Activated naive CD8-positive, alpha-beta T cell (primary cell): ENCODE results near the gene GLT8D1.
A peak's percentile ranks its signal among the peaks of the same experiment; 100 is the strongest.
"Not testable (repeated sequence)": the region's sequence is repeated elsewhere in the genome, so short reads cannot be mapped to it uniquely, and the experiment has no call there.

ENCODE experiments used
- H3K27ac Mint-ChIP-seq: one replicate; pipeline ENCODE4 v1.8.0; 2021; ENCODE audit warnings: mixed read lengths
- H3K27me3 Mint-ChIP-seq: one replicate; pipeline ENCODE4 v1.8.0; 2021; ENCODE audit warnings: mixed read lengths
- H3K36me3 Mint-ChIP-seq: one replicate; pipeline ENCODE4 v1.8.0; 2021; ENCODE audit warnings: mixed read lengths
- H3K4me1 Mint-ChIP-seq: one replicate; pipeline ENCODE4 v1.8.0; 2021; ENCODE audit warnings: low read depth, mixed read lengths
- H3K4me3 Mint-ChIP-seq: one replicate; pipeline ENCODE4 v1.8.0; 2021; ENCODE audit warnings: mild to moderate bottlenecking, mixed read lengths
- H3K9me3 Mint-ChIP-seq: one replicate; pipeline ENCODE4 v1.8.0; 2021; ENCODE audit warnings: low read depth, mixed read lengths

The GLT8D1 gene, protein sequence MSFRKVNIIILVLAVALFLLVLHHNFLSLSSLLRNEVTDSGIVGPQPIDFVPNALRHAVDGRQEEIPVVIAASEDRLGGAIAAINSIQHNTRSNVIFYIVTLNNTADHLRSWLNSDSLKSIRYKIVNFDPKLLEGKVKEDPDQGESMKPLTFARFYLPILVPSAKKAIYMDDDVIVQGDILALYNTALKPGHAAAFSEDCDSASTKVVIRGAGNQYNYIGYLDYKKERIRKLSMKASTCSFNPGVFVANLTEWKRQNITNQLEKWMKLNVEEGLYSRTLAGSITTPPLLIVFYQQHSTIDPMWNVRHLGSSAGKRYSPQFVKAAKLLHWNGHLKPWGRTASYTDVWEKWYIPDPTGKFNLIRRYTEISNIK

DNA sequence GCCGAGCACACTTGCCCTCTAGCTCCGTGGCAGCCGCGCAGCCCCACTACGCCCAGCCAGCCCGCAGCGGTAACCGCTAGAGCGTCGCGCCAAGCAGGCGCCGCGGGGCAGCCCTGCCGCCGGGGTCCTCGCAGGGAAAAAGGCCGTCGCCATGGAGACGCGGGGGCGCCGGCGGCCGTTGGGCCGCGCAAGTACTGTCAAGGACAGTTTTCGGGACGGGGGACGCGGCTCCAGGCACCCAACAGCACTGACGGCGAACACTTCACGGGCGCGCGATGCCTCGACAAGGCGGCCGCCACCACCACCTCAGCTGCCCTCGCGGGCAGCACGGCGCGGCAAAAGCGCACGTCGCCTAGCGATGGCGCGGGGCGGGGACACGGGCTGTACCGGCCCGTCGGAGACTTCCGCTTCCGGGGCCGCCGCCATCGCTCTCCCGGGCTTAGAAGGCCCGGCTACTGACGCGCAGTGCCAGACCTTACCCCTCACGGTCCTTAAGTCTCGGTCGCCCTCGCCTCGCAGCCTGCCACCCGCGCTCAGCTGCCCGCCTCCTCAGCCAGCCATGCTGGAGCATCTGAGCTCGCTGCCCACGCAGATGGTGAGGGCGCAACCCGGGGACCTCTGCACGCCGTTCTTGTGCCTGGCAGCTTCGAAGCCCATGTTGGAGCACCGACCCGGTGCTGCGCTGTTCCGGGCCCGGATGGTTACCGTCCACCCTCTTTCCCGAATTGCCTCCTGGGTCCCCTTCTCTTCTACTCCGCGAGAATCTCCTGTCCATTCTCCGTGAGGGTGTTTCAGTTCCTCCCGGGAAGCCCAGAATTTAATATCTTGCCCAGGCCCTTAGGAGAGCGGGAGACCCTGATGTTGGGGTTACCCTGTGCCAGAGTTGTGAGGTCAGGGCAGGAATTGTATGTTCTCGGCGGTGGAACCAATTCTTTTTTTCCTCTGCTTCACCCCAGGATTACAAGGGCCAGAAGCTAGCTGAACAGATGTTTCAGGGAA, at the start of gene GLT8D1, which contains the start of gene SPCS1:
Gene GLT8D1 (minus strand): TSS at position 104 of the 999 bp plus-strand sequence. CDS start 5,331 bp downstream, outside the sequence.
Gene SPCS1 (plus strand): TSS at position 419 of the 999 bp plus-strand sequence. CDS start 141 bp downstream, at position 560.
- Mint-ChIP-seq H3K36me3 (no peaks in the 10 kb centered on the region), H3K4me3 (peak within 1 kb of the TSS; percentile 96), H3K9me3 (no peaks in the 10 kb centered on the region), H3K4me1 (peaks cover 33% of the 10 kb centered on the region), H3K27me3 (no peaks in the 10 kb centered on the region), H3K27ac (peak within 1 kb of the TSS; percentile 93)

DNA sequence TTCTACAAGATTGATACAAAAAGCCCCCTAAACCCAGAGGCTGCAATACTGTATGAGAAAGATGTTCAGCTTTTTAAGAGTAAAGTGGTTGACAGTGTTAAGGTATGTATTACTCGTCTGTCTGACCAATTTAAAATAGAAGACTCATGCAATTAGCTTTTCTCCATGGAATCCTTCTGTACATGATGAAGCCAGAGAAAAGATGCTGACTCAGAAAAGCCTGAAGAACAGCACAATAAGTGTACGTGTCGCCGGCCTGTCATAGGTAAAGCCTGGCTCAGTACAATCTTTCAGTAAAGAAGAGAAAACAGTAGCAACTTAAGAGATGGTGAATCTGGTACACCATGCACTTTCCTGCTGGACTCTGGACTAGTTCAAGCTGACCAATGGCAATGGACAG, 48.8 kb upstream of the GLT8D1 start:
- peaks cover 8% of the 10 kb centered on the region for H3K36me3 Mint-ChIP-seq
- H3K9me3 Mint-ChIP-seq, result no peaks in the 10 kb centered on the region
- H3K4me3 Mint-ChIP-seq, result no peak overlapping the region
- H3K27me3 Mint-ChIP-seq, result no peaks in the 10 kb centered on the region
- no peak overlapping the region for H3K27ac Mint-ChIP-seq
- no peaks in the 10 kb centered on the region for H3K4me1 Mint-ChIP-seq

DNA sequence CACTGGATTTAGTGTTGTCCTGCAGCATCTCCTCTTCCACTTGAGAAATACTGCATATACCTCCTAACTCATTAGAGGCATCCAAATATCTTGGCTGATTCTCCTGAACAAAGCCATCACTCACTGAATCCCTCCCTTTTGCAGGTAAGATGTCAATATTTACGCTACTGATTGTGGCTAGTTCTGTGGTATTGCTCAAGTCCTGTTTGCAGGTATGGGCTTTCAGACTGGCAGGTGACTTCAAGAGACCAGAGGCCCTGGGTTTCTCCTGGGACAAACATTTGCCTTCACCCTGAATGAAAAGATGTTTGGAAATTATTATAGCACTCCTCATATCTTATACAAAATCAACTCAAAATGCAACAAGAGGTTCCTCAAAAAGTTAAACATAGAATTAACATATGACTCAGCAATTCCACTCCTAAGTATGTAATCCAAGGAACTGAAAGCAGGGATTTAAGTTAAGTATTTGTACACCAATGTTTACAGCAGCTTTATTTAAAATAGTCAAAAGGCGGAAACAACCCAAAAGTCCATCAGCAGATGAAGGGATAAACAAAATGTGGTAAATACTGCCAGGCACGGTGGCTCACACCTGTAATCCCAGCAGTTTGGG, 46.6 kb upstream of the GLT8D1 start:
- Mint-ChIP-seq H3K27me3 (no peaks in the 10 kb centered on the region), H3K27ac (no peak overlapping the region), H3K9me3 (no peaks in the 10 kb centered on the region), H3K36me3 (peaks cover 14% of the 10 kb centered on the region), H3K4me3 (no peak overlapping the region), H3K4me1 (no peaks in the 10 kb centered on the region)

DNA sequence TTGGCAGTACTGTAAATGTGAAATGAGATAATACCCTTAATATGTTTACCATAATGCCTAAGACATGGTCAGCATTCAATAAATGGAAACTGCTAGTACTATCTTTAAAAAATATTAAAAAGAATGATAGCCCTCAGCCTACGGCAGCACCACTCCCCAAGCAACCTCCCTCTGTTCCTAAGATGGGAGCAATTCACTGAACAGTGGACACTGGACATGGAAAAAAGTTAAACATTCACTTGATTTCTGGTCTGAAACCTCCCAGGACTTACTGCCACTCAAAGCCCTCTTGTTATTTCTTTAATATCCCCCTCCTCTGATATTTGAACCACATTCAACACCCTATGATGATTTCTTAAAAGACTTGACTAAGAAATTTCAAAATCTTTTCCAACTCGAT, 38.1 kb upstream of the GLT8D1 start:
- Mint-ChIP-seq H3K4me1 (no peaks in the 10 kb centered on the region), H3K27ac (no peak overlapping the region), H3K27me3 (no peaks in the 10 kb centered on the region), H3K4me3 (no peak overlapping the region), H3K36me3 (peaks cover 15% of the 10 kb centered on the region), H3K9me3 (no peaks in the 10 kb centered on the region)

DNA sequence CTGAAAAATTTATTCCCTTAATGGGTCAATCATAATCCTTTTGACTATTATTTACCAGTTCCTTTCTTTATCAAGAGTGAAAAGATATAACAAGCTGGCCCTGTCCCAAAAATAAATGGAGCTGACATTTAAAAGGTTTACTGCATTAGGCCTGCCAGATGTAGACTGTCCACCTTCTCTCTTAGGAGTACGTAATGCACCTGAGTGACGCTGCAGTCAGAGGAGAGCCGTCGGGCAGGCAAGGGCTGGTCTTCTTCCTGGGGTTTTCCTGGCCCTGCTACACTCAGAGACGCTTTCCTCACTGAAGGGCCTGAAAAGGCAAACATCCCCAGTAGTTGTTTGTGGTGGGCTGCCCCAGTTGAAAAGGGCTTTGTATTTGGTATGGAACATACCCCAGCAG, 37.6 kb upstream of the GLT8D1 start:
- Mint-ChIP-seq H3K27ac (no peak overlapping the region), H3K4me1 (no peaks in the 10 kb centered on the region), H3K36me3 (peaks cover 11% of the 10 kb centered on the region), H3K27me3 (no peaks in the 10 kb centered on the region), H3K4me3 (no peak overlapping the region), H3K9me3 (no peaks in the 10 kb centered on the region)

DNA sequence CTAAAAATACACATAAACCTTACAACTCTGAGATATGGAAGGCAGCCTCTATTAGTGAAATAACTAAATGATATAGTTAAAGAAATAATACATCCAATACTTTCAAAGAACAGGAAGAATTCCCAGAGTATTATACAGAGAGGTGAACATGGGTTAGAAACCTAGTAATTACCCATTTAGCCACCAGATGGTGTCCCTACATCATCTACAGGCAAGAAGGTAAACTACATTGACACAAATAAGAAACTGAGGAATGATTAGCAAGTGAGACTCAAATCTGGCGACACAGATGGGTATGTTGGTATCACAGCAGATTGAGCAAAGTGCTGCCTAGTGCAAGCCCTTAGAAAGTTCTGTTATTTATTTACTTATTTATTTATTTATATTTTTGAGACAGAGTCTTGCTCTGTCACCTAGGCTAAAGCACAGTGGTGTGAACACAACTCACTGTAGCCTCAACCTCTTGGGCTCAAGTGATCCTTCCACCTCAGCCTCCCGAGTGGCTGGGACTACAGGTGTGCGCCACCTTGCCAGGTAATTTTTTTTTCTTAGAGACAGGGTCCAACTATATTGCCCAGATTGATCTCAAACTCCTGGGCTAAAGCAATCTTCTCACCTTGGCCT, 36.9 kb upstream of the GLT8D1 start:
- Mint-ChIP-seq H3K27me3 (no peaks in the 10 kb centered on the region), H3K27ac (no peak overlapping the region), H3K4me1 (no peaks in the 10 kb centered on the region), H3K9me3 (no peaks in the 10 kb centered on the region), H3K4me3 (no peak overlapping the region), H3K36me3 (peaks cover 11% of the 10 kb centered on the region)

DNA sequence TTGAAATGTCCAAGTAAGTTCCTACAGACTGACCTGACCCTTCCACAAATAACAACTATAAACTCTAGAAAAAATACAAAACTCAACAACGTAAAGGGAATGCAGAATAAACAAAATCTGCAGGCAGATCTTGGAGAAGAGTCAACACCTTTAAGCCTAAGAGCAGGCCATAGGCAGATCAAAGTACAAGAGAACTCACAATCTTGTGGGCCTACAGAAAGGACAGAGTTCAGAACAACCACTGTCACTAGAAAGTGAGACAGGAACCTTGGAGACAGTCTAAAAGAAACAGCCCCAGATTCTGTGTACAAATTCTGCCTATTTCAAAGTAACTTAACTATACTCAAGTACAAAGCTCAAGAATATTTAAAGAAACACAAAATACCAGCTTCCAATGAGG, 34.1 kb upstream of the GLT8D1 start:
- Mint-ChIP-seq H3K36me3 (peaks cover 19% of the 10 kb centered on the region), H3K27ac (no peak overlapping the region), H3K4me3 (no peak overlapping the region), H3K4me1 (no peaks in the 10 kb centered on the region), H3K27me3 (no peaks in the 10 kb centered on the region), H3K9me3 (no peaks in the 10 kb centered on the region)

DNA sequence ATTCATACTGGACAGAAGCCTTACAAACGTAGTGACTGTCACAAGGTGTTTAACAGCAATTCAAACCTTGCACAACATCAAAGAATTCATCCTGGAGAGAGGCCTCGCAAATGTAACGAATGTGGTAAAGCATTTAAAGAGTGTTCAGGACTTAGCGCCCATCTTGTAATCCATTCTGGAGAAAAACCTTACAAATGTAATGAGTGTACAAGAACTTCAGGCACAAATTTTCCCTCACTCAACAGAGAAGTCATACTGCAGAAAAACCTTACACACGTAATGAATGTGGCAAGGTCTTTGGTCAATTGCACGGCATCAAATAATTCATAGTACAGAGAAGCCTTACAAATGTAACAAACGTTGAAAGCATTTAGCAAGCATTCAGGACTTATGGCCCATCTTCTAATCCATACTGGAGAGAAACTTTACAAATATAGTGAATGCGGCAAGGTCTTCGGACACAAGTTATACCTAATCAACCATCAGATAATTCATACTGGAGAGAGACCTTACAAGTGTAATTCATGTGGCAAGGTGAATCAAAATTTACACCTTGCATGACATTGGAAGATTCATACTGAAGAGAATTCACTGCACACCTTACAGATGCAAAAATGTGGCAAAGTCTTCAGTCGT, 27.8 kb upstream of the GLT8D1 start:
- Mint-ChIP-seq H3K9me3 (peaks cover 11% of the 10 kb centered on the region), H3K4me3 (no peak overlapping the region), H3K27ac (no peak overlapping the region), H3K27me3 (no peaks in the 10 kb centered on the region), H3K4me1 (peaks cover 7% of the 10 kb centered on the region), H3K36me3 (peaks cover 46% of the 10 kb centered on the region)

DNA sequence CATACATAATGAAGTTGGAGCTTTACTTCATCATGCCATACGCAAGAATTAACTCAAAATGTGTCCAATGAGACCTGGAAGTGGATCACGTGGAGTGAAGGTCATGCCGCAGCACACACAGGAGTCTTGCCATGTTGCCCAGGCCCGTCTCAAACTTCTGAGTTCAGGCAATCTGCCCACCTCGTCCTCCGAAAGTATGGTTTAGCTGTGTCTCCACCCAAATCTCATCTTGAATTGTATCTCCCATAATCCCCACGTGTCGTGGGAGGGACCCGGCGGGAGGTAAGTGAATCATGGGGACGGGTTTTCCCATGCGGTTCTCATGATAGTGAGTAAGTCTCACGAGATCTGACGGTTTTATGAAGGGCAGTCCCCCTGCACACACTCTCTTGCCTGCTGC, 26.0 kb upstream of the GLT8D1 start:
- no peak overlapping the region for H3K27ac Mint-ChIP-seq

DNA sequence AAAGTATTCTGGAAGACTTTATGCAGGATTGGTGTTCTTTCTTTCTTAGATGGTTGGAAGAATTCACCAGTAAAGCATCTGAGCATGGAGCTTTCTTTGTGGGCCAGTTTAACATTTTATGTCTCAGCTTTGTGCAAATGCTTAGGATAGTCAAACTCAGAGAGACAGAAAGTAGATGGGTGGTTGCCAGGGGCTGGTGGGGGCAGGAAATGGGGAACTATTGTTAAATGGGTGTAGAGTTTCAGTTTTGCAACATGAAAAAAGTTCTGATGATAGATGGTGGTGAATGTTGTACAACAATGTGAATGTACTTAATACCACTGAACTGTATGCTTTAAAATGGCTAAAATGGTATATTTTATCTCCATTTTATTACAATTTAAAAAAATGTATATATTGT, 25.1 kb upstream of the GLT8D1 start:
- Mint-ChIP-seq H3K9me3 (peaks cover 11% of the 10 kb centered on the region), H3K36me3 (peaks cover 46% of the 10 kb centered on the region), H3K4me1 (peaks cover 7% of the 10 kb centered on the region), H3K27ac (no peak overlapping the region), H3K27me3 (no peaks in the 10 kb centered on the region), H3K4me3 (no peak overlapping the region)

More for the DNA sequence above, 26.0 kb upstream of the GLT8D1 start:
- peaks cover 49% of the 10 kb centered on the region for H3K36me3 Mint-ChIP-seq
- no peak overlapping the region for H3K4me3 Mint-ChIP-seq
- H3K9me3 Mint-ChIP-seq, result peaks cover 11% of the 10 kb centered on the region
- H3K27me3 Mint-ChIP-seq, result no peaks in the 10 kb centered on the region
- H3K4me1 Mint-ChIP-seq, result peaks cover 7% of the 10 kb centered on the region

DNA sequence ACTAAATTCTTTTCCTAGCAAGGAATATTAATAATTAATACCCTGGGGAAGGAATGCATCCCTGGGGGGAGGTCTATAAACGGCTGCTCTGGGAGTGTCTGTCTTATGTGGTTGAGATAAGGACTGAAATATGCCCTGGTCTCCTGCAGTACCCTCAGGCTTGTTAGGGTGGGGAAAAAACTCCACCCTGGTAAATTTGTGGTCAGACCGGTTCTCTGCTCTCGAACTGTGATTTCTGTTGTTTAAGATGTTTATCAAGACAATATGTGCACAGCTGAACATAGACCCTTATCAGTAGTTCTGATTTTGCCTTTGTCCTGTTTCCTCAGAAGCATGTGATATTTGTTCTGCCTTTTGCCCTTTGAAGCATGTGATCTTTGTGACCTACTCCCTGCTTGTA, 23.2 kb upstream of the GLT8D1 start:
- not testable (repeated sequence) for H3K4me1 Mint-ChIP-seq, H3K4me3 Mint-ChIP-seq, H3K27me3 Mint-ChIP-seq, H3K27ac Mint-ChIP-seq
- Mint-ChIP-seq H3K36me3 (peaks cover 39% of the 10 kb centered on the region), H3K9me3 (peaks cover 11% of the 10 kb centered on the region)

DNA sequence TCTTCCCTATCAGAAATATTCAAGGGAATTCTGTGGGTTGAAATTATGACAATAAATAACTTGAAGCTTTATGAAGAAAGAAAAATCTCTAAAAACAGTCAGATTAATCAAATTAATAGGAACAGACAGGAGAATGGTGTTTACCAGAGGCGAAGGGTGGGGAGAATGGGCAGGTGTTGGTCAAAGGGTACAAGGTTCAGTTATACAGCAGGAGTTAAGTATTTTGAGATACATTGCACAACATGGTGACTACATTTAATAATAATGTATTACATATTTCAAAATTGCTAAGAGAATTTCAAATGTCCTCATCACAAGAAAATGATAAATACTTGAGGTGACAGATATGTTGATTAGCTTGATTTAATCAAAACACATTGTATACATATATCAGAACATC, 18.9 kb upstream of the GLT8D1 start:
- Mint-ChIP-seq H3K36me3 (peaks cover 12% of the 10 kb centered on the region), H3K9me3 (no peaks in the 10 kb centered on the region), H3K4me1 (peaks cover 27% of the 10 kb centered on the region), H3K27ac (no peak overlapping the region), H3K27me3 (no peaks in the 10 kb centered on the region), H3K4me3 (no peak overlapping the region)

DNA sequence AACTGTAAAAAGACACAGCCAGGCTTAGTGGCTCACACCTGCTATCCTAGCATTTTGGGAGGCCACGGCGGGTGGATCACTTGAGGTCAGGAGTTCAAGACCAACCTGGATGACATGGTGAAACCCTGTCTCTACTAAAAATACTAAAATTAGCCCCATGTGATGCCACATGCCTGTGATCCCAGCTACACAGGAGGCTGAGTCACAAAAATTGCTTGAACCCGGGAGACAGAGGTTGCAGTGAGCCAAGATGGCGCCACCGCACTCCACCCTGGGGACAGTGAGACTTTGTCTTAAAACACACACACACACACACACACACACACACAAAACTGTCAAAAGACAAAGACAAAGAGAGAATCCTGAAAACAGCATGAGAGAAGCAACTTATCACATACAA, 18.3 kb upstream of the GLT8D1 start:
- Mint-ChIP-seq H3K27me3 (no peaks in the 10 kb centered on the region), H3K4me3 (no peak overlapping the region), H3K4me1 (peaks cover 27% of the 10 kb centered on the region), H3K36me3 (peaks cover 10% of the 10 kb centered on the region), H3K27ac (no peak overlapping the region), H3K9me3 (no peaks in the 10 kb centered on the region)

DNA sequence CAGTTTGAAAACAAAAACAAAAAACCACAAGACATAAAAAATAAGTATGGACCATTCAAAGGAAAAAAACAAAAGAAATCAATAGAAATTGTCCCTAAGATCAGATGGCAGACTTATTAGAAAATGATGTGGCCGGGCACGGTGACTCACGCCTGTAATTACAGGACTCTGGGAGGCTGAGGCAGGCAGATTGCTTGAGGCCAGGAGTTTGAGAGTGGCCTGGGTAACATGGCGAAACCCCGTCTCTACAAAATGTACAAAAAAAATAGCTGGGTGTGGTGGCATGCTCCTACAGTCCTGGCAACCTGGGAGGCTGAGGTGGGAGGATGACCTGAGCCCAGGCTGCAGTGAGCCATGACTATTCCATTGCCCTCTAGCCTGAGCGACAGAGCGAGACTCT, 16.9 kb upstream of the GLT8D1 start:
- no peak overlapping the region for H3K27ac Mint-ChIP-seq
- H3K4me3 Mint-ChIP-seq, result no peak overlapping the region
- H3K9me3 Mint-ChIP-seq, result no peaks in the 10 kb centered on the region
- H3K27me3 Mint-ChIP-seq, result no peaks in the 10 kb centered on the region
- peaks cover 28% of the 10 kb centered on the region for H3K4me1 Mint-ChIP-seq
- peaks cover 2% of the 10 kb centered on the region for H3K36me3 Mint-ChIP-seq
